GM21737 (cell line): ENCODE results near the gene LTBR.
"Not testable (repeated sequence)": the region's sequence is repeated elsewhere in the genome, so short reads cannot be mapped to it uniquely, and the experiment has no call there.

Source experiments
- ATAC-seq: cut with Tn5 transposase; IDR thresholded peaks from one replicate; pipeline ENCODE4 v1.9.1; 2021; ENCODE audit warnings: mild to moderate bottlenecking, moderate library complexity; ENCODE audit not compliant: unreplicated experiment

LTBR gene

DNA sequence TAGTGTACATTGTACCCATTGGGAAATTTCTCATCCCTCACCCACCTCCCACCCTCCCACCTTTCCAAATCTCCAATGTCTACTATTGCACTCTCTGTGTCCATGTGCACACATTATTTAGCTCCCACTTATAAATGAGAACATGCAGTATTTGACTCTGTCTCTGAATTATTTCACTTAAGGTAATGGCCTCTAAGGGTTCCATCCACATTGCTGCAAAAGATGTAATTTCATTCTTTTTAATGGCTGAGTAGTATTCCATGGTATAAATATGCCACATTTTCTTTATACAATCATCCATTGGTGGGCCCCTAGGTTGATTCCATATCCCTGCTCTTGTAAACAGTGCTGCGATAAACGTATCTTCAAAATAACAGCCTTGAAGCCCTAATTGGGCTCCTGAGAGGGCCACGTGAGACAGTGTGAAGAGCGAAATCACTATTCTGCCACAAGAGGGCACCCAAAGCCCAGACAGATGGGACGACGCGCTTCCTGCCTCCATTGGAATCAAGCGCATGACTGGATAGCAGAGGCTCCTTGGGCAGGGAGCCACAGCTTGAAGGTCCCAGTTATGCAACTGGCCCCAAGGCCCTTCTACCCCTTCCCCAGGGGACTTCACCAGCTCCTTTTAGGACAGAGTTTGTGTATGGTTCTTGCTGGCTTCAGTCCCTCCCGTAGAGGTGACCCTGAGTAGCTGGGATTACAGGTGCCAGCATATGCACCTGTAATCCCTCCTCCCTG, 39.5 kb downstream of the LTBR start:
- no peak for ATAC-seq

GRCh38 chr12:6424008-6424347, 40.0 kb downstream of the LTBR start:
- ATAC-seq: no peak

DNA sequence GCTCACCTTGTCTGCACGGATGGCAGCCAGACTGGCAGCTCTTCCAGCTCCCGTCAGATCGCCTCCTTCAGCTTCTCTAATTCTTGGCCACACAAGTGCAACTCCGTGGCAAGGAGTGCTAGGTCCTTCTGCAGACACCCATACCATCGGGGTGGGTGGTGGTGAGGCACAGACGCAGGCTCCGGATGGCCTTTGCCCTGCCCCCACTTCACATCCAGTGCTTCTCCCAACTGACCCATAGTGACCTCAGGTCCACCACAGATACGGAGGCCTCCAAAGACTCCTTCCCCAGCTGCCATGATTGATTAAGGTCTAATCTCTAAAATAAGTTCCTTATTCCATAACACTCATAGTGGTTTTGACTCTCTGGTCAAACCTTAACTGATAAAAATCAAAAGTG, 40.9 kb downstream of the LTBR start:
- ATAC-seq: no peak

DNA sequence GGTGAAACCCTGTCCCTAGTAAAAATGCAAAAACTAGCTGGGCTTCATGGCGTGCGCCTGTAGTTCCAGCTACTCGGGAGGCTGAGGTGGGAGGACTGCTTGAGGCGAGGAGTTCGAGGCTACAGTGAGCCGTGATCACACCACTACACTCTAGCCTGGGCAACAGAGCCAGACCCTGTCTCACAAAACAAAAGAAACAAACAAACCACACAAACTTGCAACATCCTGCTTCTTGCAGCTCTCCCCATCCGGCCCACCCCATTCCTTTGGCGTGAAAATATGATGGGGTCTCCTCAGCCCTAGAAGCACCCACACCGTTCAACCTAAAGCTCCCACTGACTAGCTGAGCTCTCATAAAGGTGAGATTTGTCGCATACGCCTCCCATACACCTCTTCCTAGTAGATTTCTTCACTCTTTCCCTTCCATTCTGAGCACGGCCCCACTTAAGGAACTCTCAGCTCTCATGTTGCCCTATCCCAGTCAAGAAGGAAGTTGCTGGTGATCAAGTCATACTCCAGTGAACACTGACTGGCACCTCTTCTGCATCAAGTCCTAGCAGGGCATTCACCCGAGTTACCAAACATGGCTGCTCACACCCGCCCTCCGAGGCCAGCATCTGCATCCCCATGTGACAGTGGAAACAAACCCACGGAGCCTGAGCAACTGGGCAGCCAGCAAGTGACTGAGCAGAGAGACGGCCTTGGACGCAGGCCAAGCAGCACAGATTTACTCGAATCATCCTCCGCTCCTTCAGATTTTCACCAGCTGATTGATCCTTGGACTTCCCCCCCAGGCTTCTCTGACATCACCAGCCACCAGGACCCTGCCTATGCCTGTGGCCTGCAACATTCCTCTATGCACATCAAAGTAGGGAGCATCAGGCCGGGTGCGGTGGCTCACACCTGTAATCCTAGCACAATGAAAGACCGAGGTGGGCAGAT, 41.9 kb downstream of the LTBR start:
- ATAC-seq: no peak

- peak; percentile 55 for ATAC-seq
These were observed 43.1 kb downstream of the LTBR start for GRCh38 chr12:6426882-6427671.

DNA sequence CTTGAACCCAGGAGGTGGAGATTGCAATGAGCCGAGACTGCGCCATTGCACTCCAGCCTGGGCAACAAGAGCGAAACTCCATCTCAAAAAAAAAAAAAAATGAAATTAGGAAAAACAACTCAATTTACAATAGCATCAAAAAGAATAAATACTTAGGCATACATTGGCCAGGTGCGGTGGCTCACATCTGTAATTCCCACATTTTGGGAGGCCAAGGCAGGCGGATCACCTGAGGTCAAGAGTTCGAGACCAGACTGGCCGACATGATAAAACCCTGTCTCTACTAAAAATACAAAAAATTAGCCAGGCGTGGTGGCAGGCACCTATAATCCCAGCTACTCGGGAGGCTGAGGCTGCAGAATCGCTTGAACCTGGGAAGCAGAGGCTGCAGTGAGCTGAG, 43.8 kb downstream of the LTBR start:
- ATAC-seq: not testable (repeated sequence)

DNA sequence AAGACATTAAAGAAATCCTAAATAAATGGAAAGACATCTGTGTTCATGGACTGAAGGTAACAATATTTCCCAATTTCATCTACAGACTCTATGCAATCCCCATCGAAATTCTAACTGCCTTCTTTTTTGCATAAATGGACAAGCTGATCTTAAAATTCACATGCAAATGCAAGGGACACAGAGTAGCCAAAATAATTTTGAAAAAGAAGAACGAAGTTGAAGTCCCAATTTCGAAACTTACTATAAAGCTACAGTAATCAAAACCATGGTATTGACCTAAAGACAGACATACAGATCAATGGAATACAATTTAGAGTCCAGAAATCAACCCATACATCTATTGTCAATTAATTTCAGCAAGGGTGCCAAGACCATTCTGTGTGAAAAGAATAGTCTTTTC, 44.4 kb downstream of the LTBR start:
- ATAC-seq: no peak

GRCh38 chr12:6430124-6430989, 46.4 kb downstream of the LTBR start:
- ATAC-seq: no peak

- no peak for ATAC-seq
These were observed 49.0 kb downstream of the LTBR start for GRCh38 chr12:6432991-6433390.

- ATAC-seq: no peak
These were observed 50.5 kb downstream of the LTBR start for GRCh38 chr12:6434205-6435140.

DNA sequence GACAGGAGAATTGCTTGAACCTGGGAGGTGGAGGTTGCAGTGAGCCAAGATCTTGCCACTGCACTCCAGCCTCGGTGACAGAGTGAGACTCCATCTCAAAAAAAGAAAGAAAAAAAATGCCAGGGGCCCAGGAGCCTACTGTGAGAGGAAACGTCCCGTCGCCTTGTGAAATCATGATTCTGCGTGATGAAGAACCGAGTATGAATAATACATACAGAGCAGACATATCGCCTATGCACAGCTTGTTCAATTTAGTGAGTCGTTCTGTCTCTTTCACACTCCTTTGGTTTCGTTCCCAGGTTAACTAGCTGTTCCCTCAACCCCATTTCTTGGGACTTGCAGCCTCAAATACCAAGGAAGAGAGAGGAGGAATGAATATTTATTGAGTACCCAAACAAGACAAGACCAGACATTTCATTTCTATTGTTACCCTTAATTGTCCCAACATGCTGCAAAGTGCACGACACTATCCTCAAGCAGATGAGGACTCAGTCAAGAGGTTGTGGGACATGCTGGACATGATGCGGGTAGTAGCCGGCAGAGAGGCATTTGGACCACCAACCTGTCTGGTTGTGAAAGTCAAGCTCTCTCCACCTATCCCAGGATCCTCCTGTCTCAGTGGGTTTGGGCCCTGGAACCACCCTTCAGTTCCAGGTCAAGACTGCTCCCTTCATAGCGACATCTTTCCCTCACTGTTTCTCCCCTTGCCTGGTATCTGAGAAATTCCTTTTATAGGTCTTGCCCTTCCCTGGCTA, 52.2 kb downstream of the LTBR start:
- no peak for ATAC-seq

GRCh38 chr12:6437586-6437985, 53.6 kb downstream of the LTBR start:
- no peak for ATAC-seq

GRCh38 chr12:6438345-6438744, 54.4 kb downstream of the LTBR start:
- no peak for ATAC-seq

GRCh38 chr12:6440391-6440790, 56.4 kb downstream of the LTBR start:
- no peak for ATAC-seq
